Heart left ventricle (tissue), 16 donors: ENCODE data around the gene PSEN1. TPM values are rescaled to one million over a fixed set of nuclear protein-coding genes. Genes with fewer than 3 reads are reported as not detected.
A peak's percentile ranks its signal among the peaks of the same experiment; 100 is the strongest.

Experiments
- ATAC-seq, 4 donors: fragments of 200-7000 bp; cut with Tn5 transposase; one replicate each; pipeline ENCODE4 v1.9.1; 2020 to 2022; ENCODE audit warnings: moderate library complexity in 4 of 4, mild to moderate bottlenecking in 3 of 4, moderate number of reproducible peaks in 1 of 4
- DNase-seq, 5 donors: peaks; one replicate each; pipeline ENCODE4 v3.0.0-alpha.2; 2020
- H3K27ac ChIP-seq, 12 donors: fragments of 200-600 bp; sonication (generic) in 4 of 12; one replicate each; pipeline versions ENCODE4 v1.5.0 to v1.8.0; 2016 to 2022; ENCODE audit warnings: mild to moderate bottlenecking in 2 of 12
- H3K27me3 ChIP-seq, 9 donors: fragments of 200-600 bp; sonication (generic) in 2 of 9; one replicate each; pipeline versions ENCODE4 v1.5.1 to v1.8.0; 2016 to 2022; ENCODE audit warnings: mild to moderate bottlenecking in 3 of 9
- H3K36me3 ChIP-seq, 9 donors: fragments of 200-600 bp; sonication (generic) in 2 of 9; one replicate each; pipeline versions ENCODE4 v1.5.0 to v1.8.0; 2018 to 2022; ENCODE audit warnings: mild to moderate bottlenecking in 2 of 9
- H3K4me1 ChIP-seq, 12 donors: fragments of 200-600 bp; sonication (generic) in 4 of 12; one replicate each; pipeline versions ENCODE4 v1.5.0 to v1.8.0; 2016 to 2022; ENCODE audit warnings: mild to moderate bottlenecking in 3 of 12
- H3K4me3 ChIP-seq, 12 donors: fragments of 200-600 bp; sonication (generic) in 4 of 12; one replicate each; pipeline versions ENCODE4 v1.5.0 to v1.8.0; 2017 to 2022; ENCODE audit warnings: mild to moderate bottlenecking in 9 of 12, moderate library complexity in 4 of 12
- H3K9me3 ChIP-seq, 12 donors: fragments of 200-600 bp; sonication (generic) in 4 of 12; one replicate each; pipeline versions ENCODE4 v1.5.0 to v1.8.0; 2016 to 2022; ENCODE audit warnings: mild to moderate bottlenecking in 1 of 12
- CTCF ChIP-seq, 12 donors: fragments of 200-600 bp; sonication (generic) in 4 of 12; IDR thresholded peaks; one replicate each; pipeline versions ENCODE4 v1.5.0 to v1.8.0; 2018 to 2022; ENCODE audit warnings: antibody characterized with exemption in 12 of 12, mild to moderate bottlenecking in 5 of 12
- POLR2A ChIP-seq, 2 donors: fragments of 450-650 bp; IDR thresholded peaks; one replicate each; pipeline ENCODE4 v1.6.1; 2017; ENCODE audit warnings: antibody characterized with exemption in 2 of 2, mild to moderate bottlenecking in 2 of 2, moderate library complexity in 2 of 2
- WGBS, 4 donors: extraction: QIAGEN DNeasy Blood & Tissue Kit in 2 of 4; methylation state at CpG; one replicate each; pipeline versions ENCODE4 v1.1.5 to v1.1.7; 2013 to 2018; 5-methylcytosine and 5-hydroxymethylcytosine counted together
- intact Hi-C, 10 donors: fragments of 100-400 bp; cut with DNase I; formaldehyde crosslinking; loops; one replicate each; pipeline versions ENCODE4 v1.11.1 to v1.14.2; 2022
- polyA plus RNA-seq, 2 donors: library from polyadenylated mRNA; stranded (reverse); fragments of 200-250 nt; gene quantifications; one replicate each; pipeline ENCODE4 v1.2.3, GENCODE V29; 2013
- total RNA-seq, 9 donors: library from RNA; depleted of rRNA in 2 of 9; stranded (reverse); fragments of >200 nt in 2 of 9; fragmentation: NEBNext Ultra II Directional in 3 of 9; extraction: Animal tissue kit (Norgen Biotek cat#: 25700) in 3 of 9; gene quantifications; one replicate each; pipeline versions ENCODE4 v1.1.0 to v1.2.4, GENCODE V29; 2016 to 2023
- donor health status: ischemic (EF 13 %, LVEDD 7.1; RV severe dilation, severe dysfunction).
- donor health status: healthy with polysubstance abuse.
- donor health status: DM: no; HTN: yes; CAD: no.
- donor health status: DM: no; HTN: no; CAD: no.
- donor health status: ischemic (EF 25% LVEDD 6.9; RV normal size, moderate dysfunction).
- donor health status: ischemic (EF 25% LVEDD 5.7; RV mildly dilated, moderate dysfunction).
- donor health status: healthy.
- donor health status: DM: yes; HTN: yes; CAD: no.
- donor health status: ischemic (EF 35%, LVEDD 5.7; RV mildly dilated, moderate dysfunction).
- donor health status: nonischemic (EF 11% LVEDD 7.7; RV severe dilation, severe dysfunction).
- donor health status: DM: yes; HTN: yes; CAD: no.
- donor health status: PGD.
- donor health status: ischemic (EF 29% LVEDD 5.4; RV normal size, mild dysfunction).
- donor health status: nonischemic (EF 23%, LVEDD 6.1; RV moderate dilation, normal function).

PSEN1 gene
- total and polyA plus RNA-seq, 11 donors = 11.6 to 44.1 (median 22.4) TPM

GRCh38 chr14:73264885-73265720, 128.8 kb downstream of the PSEN1 start:
- 83 to 90% (median 88%) methylated on average over 17 to 18 of the region's 18 CpGs for WGBS, 4 donors
- H3K4me3 ChIP-seq = no peak overlapping the region
- H3K36me3 ChIP-seq = peaks cover 0 to 7% (median 0%) of the 10 kb centered on the region in 9 donors
- ATAC-seq (no peak), DNase-seq (no peak)
- H3K27ac ChIP-seq = no peak overlapping the region
- intact Hi-C loops = no loop called here
- no peaks in the 10 kb centered on the region for H3K9me3 ChIP-seq
- peaks cover 0 to 12% (median 8%) of the 10 kb centered on the region in 12 donors for H3K4me1 ChIP-seq
- no peaks in the 10 kb centered on the region for H3K27me3 ChIP-seq
- TF ChIP-seq CTCF (IDR thresholded peaks at IDR 0.05) (no peak), POLR2A (IDR thresholded peaks at IDR 0.05) (no peak)

- ATAC-seq (no peak), DNase-seq (no peak)
- WGBS, 4 donors = 94 to 100% (median 98%) methylated on average over 3 of the region's 3 CpGs
- intact Hi-C loops = no loop called here
- Histone ChIP-seq H3K4me1 (peaks cover 0 to 15% (median 10%) of the 10 kb centered on the region in 12 donors), H3K4me3 (no peak overlapping the region), H3K36me3 (peaks cover 0 to 7% (median 0%) of the 10 kb centered on the region in 9 donors), H3K27ac (no peak overlapping the region), H3K9me3 (no peaks in the 10 kb centered on the region), H3K27me3 (no peaks in the 10 kb centered on the region)
- TF ChIP-seq CTCF (IDR thresholded peaks at IDR 0.05) (no peak), POLR2A (IDR thresholded peaks at IDR 0.05) (no peak)
Observed at GRCh38 chr14:73265721-73266046, 129.4 kb downstream of the PSEN1 start.

- 50 to 83% (median 73%) methylated on average over 2 to 7 of the region's 7 CpGs for WGBS, 4 donors
- H3K4me3 ChIP-seq = no peak overlapping the region
- TF ChIP-seq POLR2A (IDR thresholded peaks at IDR 0.05) (no peak), CTCF (IDR thresholded peaks at IDR 0.05) (no peak)
- H3K4me1 ChIP-seq = peaks cover 0 to 15% (median 10%) of the 10 kb centered on the region in 12 donors
- DNase-seq = peak in 1 of 5 donors; percentile 58
- no peaks in the 10 kb centered on the region for H3K9me3 ChIP-seq
- H3K36me3 ChIP-seq = peaks cover 0 to 7% (median 0%) of the 10 kb centered on the region in 9 donors
- intact Hi-C loops = no loop called here
- H3K27me3 ChIP-seq = no peaks in the 10 kb centered on the region
- no peak for ATAC-seq
- no peak overlapping the region for H3K27ac ChIP-seq
Observed at GRCh38 chr14:73266317-73266716, 130.0 kb downstream of the PSEN1 start.

- Histone ChIP-seq H3K36me3 (peaks cover 0 to 11% (median 0%) of the 10 kb centered on the region in 9 donors), H3K9me3 (no peaks in the 10 kb centered on the region), H3K27ac (no peak overlapping the region), H3K27me3 (no peaks in the 10 kb centered on the region), H3K4me3 (no peak overlapping the region), H3K4me1 (peaks cover 0 to 15% (median 10%) of the 10 kb centered on the region in 12 donors)
- no peak for ATAC-seq
- WGBS, 4 donors = 94 to 98% (median 94%) methylated on average over 6 of the region's 6 CpGs
- intact Hi-C loops = no loop called here
- DNase-seq = no peak
- TF ChIP-seq POLR2A (IDR thresholded peaks at IDR 0.05) (no peak), CTCF (IDR thresholded peaks at IDR 0.05) (no peak)
Observed at GRCh38 chr14:73267474-73267873, 131.2 kb downstream of the PSEN1 start.
